ENCODE data around the gene ABI3BP. TPM values are rescaled to one million over a fixed set of nuclear protein-coding genes. Genes with fewer than 3 reads are reported as not detected.

Gene ABI3BP
- total RNA-seq, 1 experiment from 2014 or later: 0.74 TPM

DNA sequence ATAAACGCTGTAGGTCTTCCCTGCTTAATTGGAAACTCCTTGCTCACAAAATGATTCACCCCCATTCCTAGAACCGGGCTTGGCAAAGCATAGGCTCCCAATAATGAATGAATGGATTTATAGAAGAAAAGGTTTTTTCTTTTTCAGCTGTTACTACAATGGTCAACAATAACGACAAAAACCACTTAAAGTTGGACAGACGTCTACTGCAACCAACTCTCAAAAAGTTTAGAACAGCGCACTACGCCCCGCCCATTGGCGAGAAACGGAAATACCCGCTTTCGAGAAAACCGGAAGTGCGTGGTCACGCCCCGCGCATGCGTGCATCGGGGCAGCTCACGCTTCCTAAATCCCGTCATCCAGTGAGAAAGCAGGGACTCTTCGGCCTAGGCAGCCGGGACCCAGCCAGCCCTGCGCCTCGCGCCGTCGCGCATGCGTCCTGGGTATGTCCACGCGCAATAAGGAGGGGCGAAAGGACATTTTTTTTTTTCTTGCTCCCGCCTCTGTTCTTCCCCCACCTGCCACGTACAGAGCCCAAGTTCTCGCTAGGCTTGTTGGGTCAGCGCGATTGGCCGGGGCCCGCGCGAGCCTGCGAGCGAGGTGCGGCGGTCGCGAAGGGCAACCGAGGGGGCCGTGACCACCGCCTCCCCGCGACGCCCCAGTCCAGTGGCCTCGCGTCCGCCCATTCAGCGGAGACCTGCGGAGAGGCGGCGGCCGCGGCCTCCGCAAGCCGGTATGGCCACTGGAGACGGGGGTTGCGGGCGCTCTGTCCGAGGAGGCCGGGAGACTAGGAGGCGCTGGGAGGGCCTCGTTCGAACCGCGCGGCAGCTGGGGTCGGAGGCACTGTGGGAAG is 284.0 kb downstream of the ABI3BP start, which contains the start of gene TFG (continued):
- TF ChIP-seq, protein P1, sequence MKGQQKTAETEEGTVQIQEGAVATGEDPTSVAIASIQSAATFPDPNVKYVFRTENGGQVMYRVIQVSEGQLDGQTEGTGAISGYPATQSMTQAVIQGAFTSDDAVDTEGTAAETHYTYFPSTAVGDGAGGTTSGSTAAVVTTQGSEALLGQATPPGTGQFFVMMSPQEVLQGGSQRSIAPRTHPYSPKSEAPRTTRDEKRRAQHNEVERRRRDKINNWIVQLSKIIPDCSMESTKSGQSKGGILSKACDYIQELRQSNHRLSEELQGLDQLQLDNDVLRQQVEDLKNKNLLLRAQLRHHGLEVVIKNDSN (CRISPR knock-in tag; IDR thresholded peaks at IDR 0.05): no peak
- TF ChIP-seq, protein P2, sequence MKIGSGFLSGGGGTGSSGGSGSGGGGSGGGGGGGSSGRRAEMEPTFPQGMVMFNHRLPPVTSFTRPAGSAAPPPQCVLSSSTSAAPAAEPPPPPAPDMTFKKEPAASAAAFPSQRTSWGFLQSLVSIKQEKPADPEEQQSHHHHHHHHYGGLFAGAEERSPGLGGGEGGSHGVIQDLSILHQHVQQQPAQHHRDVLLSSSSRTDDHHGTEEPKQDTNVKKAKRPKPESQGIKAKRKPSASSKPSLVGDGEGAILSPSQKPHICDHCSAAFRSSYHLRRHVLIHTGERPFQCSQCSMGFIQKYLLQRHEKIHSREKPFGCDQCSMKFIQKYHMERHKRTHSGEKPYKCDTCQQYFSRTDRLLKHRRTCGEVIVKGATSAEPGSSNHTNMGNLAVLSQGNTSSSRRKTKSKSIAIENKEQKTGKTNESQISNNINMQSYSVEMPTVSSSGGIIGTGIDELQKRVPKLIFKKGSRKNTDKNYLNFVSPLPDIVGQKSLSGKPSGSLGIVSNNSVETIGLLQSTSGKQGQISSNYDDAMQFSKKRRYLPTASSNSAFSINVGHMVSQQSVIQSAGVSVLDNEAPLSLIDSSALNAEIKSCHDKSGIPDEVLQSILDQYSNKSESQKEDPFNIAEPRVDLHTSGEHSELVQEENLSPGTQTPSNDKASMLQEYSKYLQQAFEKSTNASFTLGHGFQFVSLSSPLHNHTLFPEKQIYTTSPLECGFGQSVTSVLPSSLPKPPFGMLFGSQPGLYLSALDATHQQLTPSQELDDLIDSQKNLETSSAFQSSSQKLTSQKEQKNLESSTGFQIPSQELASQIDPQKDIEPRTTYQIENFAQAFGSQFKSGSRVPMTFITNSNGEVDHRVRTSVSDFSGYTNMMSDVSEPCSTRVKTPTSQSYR (CRISPR knock-in tag; IDR thresholded peaks at IDR 0.05): no peak
- TF ChIP-seq ZNF121 (CRISPR knock-in tag; IDR thresholded peaks at IDR 0.05) (no peak), SOX15 (CRISPR knock-in tag; IDR thresholded peaks at IDR 0.05) (no peak), CBFB (CRISPR knock-in tag; IDR thresholded peaks at IDR 0.05; ENCODE audit: low read depth) (no peak), ZNF423 (CRISPR knock-in tag; IDR thresholded peaks at IDR 0.05) (no peak), ZNF263 (CRISPR knock-in tag; IDR thresholded peaks at IDR 0.05; ENCODE audit: low read depth) (no peak), ETV6 (CRISPR knock-in tag; IDR thresholded peaks at IDR 0.05) (peak; percentile 54; the same call in 1 of the 2 replicates), ELF4 (CRISPR knock-in tag; IDR thresholded peaks at IDR 0.05; ENCODE audit: low read depth) (no peak)
- TF ChIP-seq, protein P3, sequence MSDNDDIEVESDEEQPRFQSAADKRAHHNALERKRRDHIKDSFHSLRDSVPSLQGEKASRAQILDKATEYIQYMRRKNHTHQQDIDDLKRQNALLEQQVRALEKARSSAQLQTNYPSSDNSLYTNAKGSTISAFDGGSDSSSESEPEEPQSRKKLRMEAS (CRISPR knock-in tag; IDR thresholded peaks at IDR 0.05): peak; percentile 86
- TF ChIP-seq, protein P4, sequence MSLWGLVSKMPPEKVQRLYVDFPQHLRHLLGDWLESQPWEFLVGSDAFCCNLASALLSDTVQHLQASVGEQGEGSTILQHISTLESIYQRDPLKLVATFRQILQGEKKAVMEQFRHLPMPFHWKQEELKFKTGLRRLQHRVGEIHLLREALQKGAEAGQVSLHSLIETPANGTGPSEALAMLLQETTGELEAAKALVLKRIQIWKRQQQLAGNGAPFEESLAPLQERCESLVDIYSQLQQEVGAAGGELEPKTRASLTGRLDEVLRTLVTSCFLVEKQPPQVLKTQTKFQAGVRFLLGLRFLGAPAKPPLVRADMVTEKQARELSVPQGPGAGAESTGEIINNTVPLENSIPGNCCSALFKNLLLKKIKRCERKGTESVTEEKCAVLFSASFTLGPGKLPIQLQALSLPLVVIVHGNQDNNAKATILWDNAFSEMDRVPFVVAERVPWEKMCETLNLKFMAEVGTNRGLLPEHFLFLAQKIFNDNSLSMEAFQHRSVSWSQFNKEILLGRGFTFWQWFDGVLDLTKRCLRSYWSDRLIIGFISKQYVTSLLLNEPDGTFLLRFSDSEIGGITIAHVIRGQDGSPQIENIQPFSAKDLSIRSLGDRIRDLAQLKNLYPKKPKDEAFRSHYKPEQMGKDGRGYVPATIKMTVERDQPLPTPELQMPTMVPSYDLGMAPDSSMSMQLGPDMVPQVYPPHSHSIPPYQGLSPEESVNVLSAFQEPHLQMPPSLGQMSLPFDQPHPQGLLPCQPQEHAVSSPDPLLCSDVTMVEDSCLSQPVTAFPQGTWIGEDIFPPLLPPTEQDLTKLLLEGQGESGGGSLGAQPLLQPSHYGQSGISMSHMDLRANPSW (CRISPR knock-in tag; conservative IDR thresholded peaks at IDR 0.05; ENCODE audit: low read depth): no peak
- TF ChIP-seq, protein P5, sequence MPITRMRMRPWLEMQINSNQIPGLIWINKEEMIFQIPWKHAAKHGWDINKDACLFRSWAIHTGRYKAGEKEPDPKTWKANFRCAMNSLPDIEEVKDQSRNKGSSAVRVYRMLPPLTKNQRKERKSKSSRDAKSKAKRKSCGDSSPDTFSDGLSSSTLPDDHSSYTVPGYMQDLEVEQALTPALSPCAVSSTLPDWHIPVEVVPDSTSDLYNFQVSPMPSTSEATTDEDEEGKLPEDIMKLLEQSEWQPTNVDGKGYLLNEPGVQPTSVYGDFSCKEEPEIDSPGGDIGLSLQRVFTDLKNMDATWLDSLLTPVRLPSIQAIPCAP (CRISPR knock-in tag; IDR thresholded peaks at IDR 0.05): peak; percentile 59; the same call in 1 of the 2 replicates
- TF ChIP-seq, protein P6, sequence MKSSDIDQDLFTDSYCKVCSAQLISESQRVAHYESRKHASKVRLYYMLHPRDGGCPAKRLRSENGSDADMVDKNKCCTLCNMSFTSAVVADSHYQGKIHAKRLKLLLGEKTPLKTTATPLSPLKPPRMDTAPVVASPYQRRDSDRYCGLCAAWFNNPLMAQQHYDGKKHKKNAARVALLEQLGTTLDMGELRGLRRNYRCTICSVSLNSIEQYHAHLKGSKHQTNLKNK (CRISPR knock-in tag; IDR thresholded peaks at IDR 0.05): no peak

DNA sequence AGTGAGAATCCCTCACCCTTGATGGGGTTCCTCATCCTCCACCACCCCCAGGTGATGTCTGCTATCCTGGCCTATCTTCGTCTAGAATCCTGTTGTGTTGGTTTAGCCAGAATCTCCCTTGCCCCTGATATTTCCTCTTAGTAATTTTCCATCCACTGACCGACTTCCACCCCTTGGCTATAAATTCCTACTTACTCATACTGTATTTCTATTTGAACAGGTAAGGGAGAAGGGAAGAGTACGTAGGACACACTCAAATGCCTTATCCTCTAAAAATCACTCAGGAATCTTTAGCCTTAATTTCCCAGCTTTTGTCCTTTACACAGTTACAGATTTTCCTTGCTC is 284.6 kb downstream of the ABI3BP start:
- ChIA-PET CTCF (interaction anchor here (1.0 to 2.5 kb wide), 2 partner anchors 246 to 307 kb away, joined by 4 to 17 read pairs; partner anchors contain the start of genes LNP1 and TOMM70), POLR2A (interaction anchor here (0.5 to 1.0 kb wide), 5 partner anchors 11 to 511 kb away, joined by 3 to 8 read pairs (median 4); partner anchors contain the start of gene TMEM45A)
- ATAC-seq (no peak), DNase-seq (ENCODE audit: low spot score) (no peak)
- Mint-ChIP-seq H3K4me1 (peaks cover 21% of the 10 kb centered on the region), H3K9me3 (peaks cover 10% of the 10 kb centered on the region), H3K4me3 (peak overlapping the region; percentile 68), H3K27me3 (ENCODE audit: low read depth) (peaks cover 55% of the 10 kb centered on the region), H3K36me3 (peaks cover 13% of the 10 kb centered on the region), H3K27ac (peak overlapping the region; percentile 90; the same call in 1 of the 2 replicates)
- TF ChIP-seq, protein P7, sequence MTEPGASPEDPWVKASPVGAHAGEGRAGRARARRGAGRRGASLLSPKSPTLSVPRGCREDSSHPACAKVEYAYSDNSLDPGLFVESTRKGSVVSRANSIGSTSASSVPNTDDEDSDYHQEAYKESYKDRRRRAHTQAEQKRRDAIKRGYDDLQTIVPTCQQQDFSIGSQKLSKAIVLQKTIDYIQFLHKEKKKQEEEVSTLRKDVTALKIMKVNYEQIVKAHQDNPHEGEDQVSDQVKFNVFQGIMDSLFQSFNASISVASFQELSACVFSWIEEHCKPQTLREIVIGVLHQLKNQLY (CRISPR knock-in tag; IDR thresholded peaks at IDR 0.05): no peak
- TF ChIP-seq, protein P8, sequence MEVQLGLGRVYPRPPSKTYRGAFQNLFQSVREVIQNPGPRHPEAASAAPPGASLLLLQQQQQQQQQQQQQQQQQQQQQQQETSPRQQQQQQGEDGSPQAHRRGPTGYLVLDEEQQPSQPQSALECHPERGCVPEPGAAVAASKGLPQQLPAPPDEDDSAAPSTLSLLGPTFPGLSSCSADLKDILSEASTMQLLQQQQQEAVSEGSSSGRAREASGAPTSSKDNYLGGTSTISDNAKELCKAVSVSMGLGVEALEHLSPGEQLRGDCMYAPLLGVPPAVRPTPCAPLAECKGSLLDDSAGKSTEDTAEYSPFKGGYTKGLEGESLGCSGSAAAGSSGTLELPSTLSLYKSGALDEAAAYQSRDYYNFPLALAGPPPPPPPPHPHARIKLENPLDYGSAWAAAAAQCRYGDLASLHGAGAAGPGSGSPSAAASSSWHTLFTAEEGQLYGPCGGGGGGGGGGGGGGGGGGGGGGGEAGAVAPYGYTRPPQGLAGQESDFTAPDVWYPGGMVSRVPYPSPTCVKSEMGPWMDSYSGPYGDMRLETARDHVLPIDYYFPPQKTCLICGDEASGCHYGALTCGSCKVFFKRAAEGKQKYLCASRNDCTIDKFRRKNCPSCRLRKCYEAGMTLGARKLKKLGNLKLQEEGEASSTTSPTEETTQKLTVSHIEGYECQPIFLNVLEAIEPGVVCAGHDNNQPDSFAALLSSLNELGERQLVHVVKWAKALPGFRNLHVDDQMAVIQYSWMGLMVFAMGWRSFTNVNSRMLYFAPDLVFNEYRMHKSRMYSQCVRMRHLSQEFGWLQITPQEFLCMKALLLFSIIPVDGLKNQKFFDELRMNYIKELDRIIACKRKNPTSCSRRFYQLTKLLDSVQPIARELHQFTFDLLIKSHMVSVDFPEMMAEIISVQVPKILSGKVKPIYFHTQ (CRISPR knock-in tag; IDR thresholded peaks at IDR 0.05): no peak
- TF ChIP-seq, protein P9, sequence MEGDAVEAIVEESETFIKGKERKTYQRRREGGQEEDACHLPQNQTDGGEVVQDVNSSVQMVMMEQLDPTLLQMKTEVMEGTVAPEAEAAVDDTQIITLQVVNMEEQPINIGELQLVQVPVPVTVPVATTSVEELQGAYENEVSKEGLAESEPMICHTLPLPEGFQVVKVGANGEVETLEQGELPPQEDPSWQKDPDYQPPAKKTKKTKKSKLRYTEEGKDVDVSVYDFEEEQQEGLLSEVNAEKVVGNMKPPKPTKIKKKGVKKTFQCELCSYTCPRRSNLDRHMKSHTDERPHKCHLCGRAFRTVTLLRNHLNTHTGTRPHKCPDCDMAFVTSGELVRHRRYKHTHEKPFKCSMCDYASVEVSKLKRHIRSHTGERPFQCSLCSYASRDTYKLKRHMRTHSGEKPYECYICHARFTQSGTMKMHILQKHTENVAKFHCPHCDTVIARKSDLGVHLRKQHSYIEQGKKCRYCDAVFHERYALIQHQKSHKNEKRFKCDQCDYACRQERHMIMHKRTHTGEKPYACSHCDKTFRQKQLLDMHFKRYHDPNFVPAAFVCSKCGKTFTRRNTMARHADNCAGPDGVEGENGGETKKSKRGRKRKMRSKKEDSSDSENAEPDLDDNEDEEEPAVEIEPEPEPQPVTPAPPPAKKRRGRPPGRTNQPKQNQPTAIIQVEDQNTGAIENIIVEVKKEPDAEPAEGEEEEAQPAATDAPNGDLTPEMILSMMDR (IDR thresholded peaks at IDR 0.05): no peak
